Stimulated activated CD4-positive, alpha-beta T cell treated with anti-CD3 and anti-CD28 coated beads, Interleukin-12 subunit alpha, Interleukin-12 subunit beta, amount 100 ng/mL, for 24 hours (primary cell): ENCODE data around the gene PCDH8.
"Not testable (repeated sequence)": the region's sequence is repeated elsewhere in the genome, so short reads cannot be mapped to it uniquely, and the experiment has no call there.

Experiments
- DNase-seq, 2 experiments: peaks; one replicate each; pipeline ENCODE4 v3.0.0-alpha.2; 2020; ENCODE audit warnings: low read depth in 2 of 2

The PCDH8 gene

GRCh38 chr13:52850396-52851136, 2.1 kb upstream of the PCDH8 start:
- DNase-seq: peak in 1 of 2 experiments; percentile 40

- no peak for DNase-seq
These were observed 1.6 kb upstream of the PCDH8 start for GRCh38 chr13:52850072-52850395.

- DNase-seq: no peak
These were observed 1.0 kb upstream of the PCDH8 start for GRCh38 chr13:52849291-52850071.

- DNase-seq: no peak
These were observed 583 bp downstream of the PCDH8 start for GRCh38 chr13:52847682-52848432.

- no peak for DNase-seq
These were observed 1.1 kb downstream of the PCDH8 start for GRCh38 chr13:52847322-52847681.

- no peak for DNase-seq
These were observed 1.7 kb downstream of the PCDH8 start for GRCh38 chr13:52846567-52847321.

- peak in 1 of 2 experiments; percentile 48 for DNase-seq
These were observed 2.5 kb downstream of the PCDH8 start for GRCh38 chr13:52845766-52846566.

- no peak for DNase-seq
These were observed 3.1 kb downstream of the PCDH8 start for GRCh38 chr13:52845334-52845761.

- no peak for DNase-seq
These were observed 3.6 kb downstream of the PCDH8 start for GRCh38 chr13:52844836-52845235.

GRCh38 chr13:52842441-52842840, 6.0 kb downstream of the PCDH8 start:
- DNase-seq: no peak

- DNase-seq: no peak
These were observed 8.4 kb downstream of the PCDH8 start for GRCh38 chr13:52840066-52840465.

- no peak for DNase-seq
These were observed 9.9 kb downstream of the PCDH8 start for GRCh38 chr13:52838433-52839107.

GRCh38 chr13:52837850-52838249, 10.6 kb downstream of the PCDH8 start:
- no peak for DNase-seq

GRCh38 chr13:52835071-52835839, 13.2 kb downstream of the PCDH8 start:
- DNase-seq: no peak

- no peak for DNase-seq
These were observed 15.1 kb downstream of the PCDH8 start for GRCh38 chr13:52833296-52833875.

GRCh38 chr13:52832313-52832712, 16.1 kb downstream of the PCDH8 start:
- no peak for DNase-seq

GRCh38 chr13:52830946-52831345, 17.5 kb downstream of the PCDH8 start:
- no peak for DNase-seq

- no peak for DNase-seq
These were observed 20.6 kb downstream of the PCDH8 start for GRCh38 chr13:52827839-52828238.

- not testable (repeated sequence) for DNase-seq
These were observed 30.6 kb downstream of the PCDH8 start for GRCh38 chr13:52817886-52818285.
